Adipocyte (in vitro differentiated cells): Measurements from ENCODE around the gene ZNF563.
A peak's percentile ranks its signal among the peaks of the same experiment; 100 is the strongest.
"Not testable (repeated sequence)": the region's sequence is repeated elsewhere in the genome, so short reads cannot be mapped to it uniquely, and the experiment has no call there.

Experiments used
- DNase-seq: peaks from one replicate; pipeline ENCODE4 v3.0.0-alpha.2; 2015; ENCODE audit warnings: low read depth
- H3K27me3 ChIP-seq: replicated peaks from 2 replicates; pipeline ENCODE4 v1.7.0; 2013; ENCODE audit warnings: mild to moderate bottlenecking, low read length, moderate library complexity; ENCODE audit not compliant: control insufficient read depth, insufficient read depth
- H3K36me3 ChIP-seq: 2 replicates; pipeline ENCODE4 v1.7.0; 2013; ENCODE audit warnings: low read length, mild to moderate bottlenecking, moderate library complexity; ENCODE audit not compliant: control insufficient read depth, insufficient read depth, severe bottlenecking
- H3K4me1 ChIP-seq: 2 replicates; pipeline ENCODE4 v1.7.0; 2013; ENCODE audit warnings: mild to moderate bottlenecking, low read length, moderate library complexity; ENCODE audit not compliant: control insufficient read depth, insufficient read depth
- H3K4me3 ChIP-seq: 2 replicates; pipeline ENCODE4 v1.7.0; 2013; ENCODE audit warnings: mild to moderate bottlenecking, low read length, moderate library complexity
- H3K9ac ChIP-seq: 2 replicates; pipeline ENCODE4 v1.7.0; 2013; ENCODE audit warnings: mild to moderate bottlenecking, low read length, moderate library complexity
- H3K9me3 ChIP-seq: 2 replicates; pipeline ENCODE4 v1.7.0; 2013; ENCODE audit warnings: mild to moderate bottlenecking, low read length, moderate library complexity; ENCODE audit not compliant: control insufficient read depth

ZNF563 gene

GRCh38 chr19:12333162-12334159 lies at the start of gene ZNF563:
Gene ZNF563, minus strand, starts transcription at chr19:12333633. Its CDS starts 151 bp downstream, at chr19:12333482.
- Histone ChIP-seq H3K4me3 (peak within 1 kb of the TSS; percentile 89), H3K4me1 (peaks cover 13% of the 10 kb centered on the region), H3K36me3 (no peaks in the 10 kb centered on the region), H3K27me3 (no peaks in the 10 kb centered on the region), H3K9ac (peak within 1 kb of the TSS; percentile 93), H3K9me3 (no peaks in the 10 kb centered on the region)
- peak; percentile 98 for DNase-seq

DNA sequence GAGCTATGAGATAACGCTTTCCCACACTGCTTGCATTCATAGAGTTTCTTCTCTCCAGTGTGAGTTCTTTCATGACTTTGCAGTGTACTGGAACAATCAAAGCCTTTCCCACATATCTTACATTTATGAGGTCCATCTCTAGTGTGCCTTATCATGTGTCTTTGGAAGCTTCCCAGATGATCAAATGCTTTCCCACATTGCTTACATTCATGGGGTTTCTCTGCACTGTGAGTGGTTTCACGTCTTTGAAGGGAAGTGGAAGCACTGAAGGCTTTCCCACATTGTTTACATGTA lies 47.0 kb upstream of the ZNF563 start:
- Histone ChIP-seq H3K9ac (no peak overlapping the region), H3K4me3 (peak overlapping the region; percentile 62), H3K9me3 (peaks cover 72% of the 10 kb centered on the region), H3K4me1 (no peaks in the 10 kb centered on the region), H3K27me3 (no peaks in the 10 kb centered on the region), H3K36me3 (peaks cover 31% of the 10 kb centered on the region)
- DNase-seq, result no peak

GRCh38 chr19:12379732-12380443 lies 46.5 kb upstream of the ZNF563 start:
- Histone ChIP-seq H3K9ac (no peak overlapping the region), H3K4me1 (no peaks in the 10 kb centered on the region), H3K4me3 (peak overlapping the region; percentile 62), H3K9me3 (peaks cover 72% of the 10 kb centered on the region), H3K36me3 (peaks cover 31% of the 10 kb centered on the region), H3K27me3 (no peaks in the 10 kb centered on the region)
- DNase-seq, result no peak

DNA sequence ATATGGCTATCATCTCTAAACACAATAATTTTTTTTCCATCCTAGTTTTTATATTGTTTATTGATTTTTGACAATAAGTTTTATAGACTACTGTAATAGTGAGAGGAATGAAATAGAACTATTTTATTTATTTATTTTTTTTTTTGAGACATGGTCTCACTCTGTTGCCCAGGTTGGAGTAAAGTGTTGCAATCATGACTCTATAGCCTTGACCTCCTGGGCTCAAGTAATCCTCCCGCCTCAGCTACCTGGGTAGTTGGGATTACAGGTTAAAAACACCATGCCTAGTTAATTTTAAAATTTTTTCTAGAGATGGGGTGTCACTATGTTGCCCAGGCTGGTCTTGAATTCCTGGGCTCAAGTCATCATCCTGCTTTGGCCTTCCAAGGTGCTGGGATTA lies 40.6 kb upstream of the ZNF563 start:
- Histone ChIP-seq H3K4me3 (no peak overlapping the region), H3K9ac (no peak overlapping the region), H3K4me1 (no peaks in the 10 kb centered on the region), H3K27me3 (no peaks in the 10 kb centered on the region), H3K9me3 (peaks cover 24% of the 10 kb centered on the region), H3K36me3 (no peaks in the 10 kb centered on the region)
- no peak for DNase-seq

- H3K27me3 ChIP-seq, result no peaks in the 10 kb centered on the region
- peak within 1 kb of the TSS; percentile 88 for H3K9ac ChIP-seq
- H3K9me3 ChIP-seq, result no peaks in the 10 kb centered on the region
- peak within 1 kb of the TSS; percentile 94 for H3K4me3 ChIP-seq
- peak; percentile 98 for DNase-seq
- H3K36me3 ChIP-seq, result no peaks in the 10 kb centered on the region
- peaks cover 5% of the 10 kb centered on the region for H3K4me1 ChIP-seq
Observed at GRCh38 chr19:12365236-12366162, 32.1 kb upstream of the ZNF563 start, which contains the start of gene ZNF442. Gene ZNF442, minus strand, starts transcription at chr19:12365683. Its CDS starts 2,052 bp downstream, at chr19:12363631.

DNA sequence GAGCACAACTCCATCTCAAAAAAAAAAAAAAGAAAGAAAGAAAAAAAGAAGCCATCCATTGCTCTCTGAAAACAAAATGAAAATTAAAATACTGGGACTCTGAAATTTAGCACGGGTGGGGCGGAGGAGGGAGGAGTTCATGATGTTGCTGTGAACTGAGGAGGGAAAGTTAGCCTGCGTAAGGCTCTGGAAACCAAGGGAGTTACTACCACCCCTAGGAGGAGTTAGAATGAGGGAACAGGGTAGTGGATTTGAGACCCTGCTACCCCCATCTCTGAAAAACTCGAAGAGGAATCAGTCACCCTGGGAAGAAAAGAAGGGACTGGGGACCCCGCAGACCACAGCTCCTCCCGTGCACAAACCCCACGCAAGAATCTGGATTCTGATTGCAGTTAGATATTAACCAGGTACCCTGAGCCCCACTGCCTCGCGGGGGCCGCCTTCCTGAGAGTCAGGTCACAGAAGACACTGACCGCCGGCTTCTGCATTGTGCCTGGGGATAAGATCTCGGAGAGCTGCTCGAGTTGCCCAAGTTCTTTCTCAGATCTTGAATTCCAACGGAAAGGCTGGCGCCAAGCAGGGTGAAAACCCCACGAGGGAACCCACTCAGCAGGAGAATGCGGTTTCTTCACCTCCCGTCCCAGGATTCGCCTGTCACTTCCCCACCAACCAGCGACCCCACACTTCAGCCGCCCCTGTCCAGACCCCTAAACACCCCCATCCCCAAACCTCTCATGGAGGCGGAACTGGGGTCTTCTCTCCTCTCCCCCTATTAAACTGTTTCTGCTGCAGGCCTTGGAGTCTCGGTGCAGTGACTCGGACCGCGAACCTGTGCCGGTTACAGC lies 31.2 kb upstream of the ZNF563 start:
- DNase-seq, result peak; percentile 69
- Histone ChIP-seq H3K9me3 (no peaks in the 10 kb centered on the region), H3K4me3 (peak overlapping the region; percentile 94), H3K36me3 (no peaks in the 10 kb centered on the region), H3K27me3 (no peaks in the 10 kb centered on the region), H3K4me1 (peaks cover 5% of the 10 kb centered on the region), H3K9ac (peak overlapping the region; percentile 88)

DNA sequence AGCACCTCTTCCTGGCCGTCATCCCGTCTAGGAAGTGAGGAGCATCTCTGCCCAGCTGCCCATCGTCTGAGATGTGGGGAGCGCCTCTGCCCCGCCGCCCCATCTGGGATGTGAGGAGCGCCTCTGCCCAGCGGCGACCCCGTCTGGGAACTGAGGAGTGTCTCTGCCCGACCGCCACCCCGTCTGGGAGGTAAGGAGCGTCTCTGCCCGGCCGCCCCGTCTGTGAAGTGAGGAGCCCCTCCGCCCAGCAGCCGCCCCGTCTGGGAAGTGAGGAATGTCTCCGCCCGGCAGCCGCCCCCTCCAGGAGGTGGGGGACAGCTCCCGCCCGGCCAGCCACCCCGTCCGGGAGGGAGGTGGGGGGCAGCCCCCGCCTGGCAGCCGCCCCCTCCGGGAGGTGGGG lies 28.8 kb upstream of the ZNF563 start:
- not testable (repeated sequence) for H3K9ac ChIP-seq, H3K36me3 ChIP-seq, H3K4me3 ChIP-seq, DNase-seq, H3K4me1 ChIP-seq, H3K9me3 ChIP-seq, H3K27me3 ChIP-seq

DNA sequence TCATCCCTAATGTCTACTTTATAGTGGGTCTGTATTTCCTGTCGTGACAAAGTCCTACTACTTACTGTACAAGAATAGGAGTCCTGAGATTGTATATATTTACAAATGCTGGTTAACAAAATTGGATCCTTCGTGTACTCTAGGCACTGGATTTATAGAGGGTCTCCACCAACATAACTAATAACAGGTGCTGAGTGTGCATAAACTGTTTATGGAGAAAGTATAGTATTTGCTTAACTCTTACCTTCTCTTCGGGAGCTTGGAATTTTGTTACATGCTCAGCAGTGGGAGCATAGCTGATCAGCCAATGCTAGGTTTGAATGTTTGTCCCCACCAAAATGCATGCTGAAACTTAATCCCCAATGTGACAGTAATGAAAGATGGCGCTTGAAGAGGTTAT lies 19.9 kb upstream of the ZNF563 start:
- Histone ChIP-seq H3K9ac (no peak overlapping the region), H3K4me3 (peak overlapping the region; percentile 59), H3K4me1 (no peaks in the 10 kb centered on the region), H3K36me3 (peaks cover 41% of the 10 kb centered on the region), H3K27me3 (no peaks in the 10 kb centered on the region), H3K9me3 (peaks cover 79% of the 10 kb centered on the region)
- no peak for DNase-seq

DNA sequence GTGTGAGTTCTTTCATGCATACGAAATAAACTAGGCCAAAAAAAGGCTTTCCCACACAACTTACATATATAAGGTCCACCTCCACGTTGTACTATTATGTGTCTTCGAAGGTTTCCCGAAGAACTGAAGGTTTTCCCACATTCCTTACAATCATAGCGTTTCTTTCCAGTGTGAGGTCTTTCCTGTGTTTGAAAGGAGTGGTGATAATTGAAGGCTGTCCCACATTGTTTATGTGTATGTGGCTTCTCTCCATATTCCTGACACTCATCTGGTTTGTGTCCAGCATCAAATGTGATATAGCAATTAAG lies 17.4 kb upstream of the ZNF563 start:
- no peak for DNase-seq
- H3K36me3 ChIP-seq, result peaks cover 44% of the 10 kb centered on the region
- H3K4me3 ChIP-seq, result peak overlapping the region; percentile 59
- peaks cover 91% of the 10 kb centered on the region for H3K9me3 ChIP-seq
- no peak overlapping the region for H3K9ac ChIP-seq
- H3K27me3 ChIP-seq, result no peaks in the 10 kb centered on the region
- no peaks in the 10 kb centered on the region for H3K4me1 ChIP-seq

GRCh38 chr19:12350185-12350889 lies 16.9 kb upstream of the ZNF563 start:
- DNase-seq, result no peak
- H3K27me3 ChIP-seq, result no peaks in the 10 kb centered on the region
- peaks cover 44% of the 10 kb centered on the region for H3K36me3 ChIP-seq
- H3K9ac ChIP-seq, result no peak overlapping the region
- H3K9me3 ChIP-seq, result peaks cover 94% of the 10 kb centered on the region
- peak overlapping the region; percentile 59 for H3K4me3 ChIP-seq
- no peaks in the 10 kb centered on the region for H3K4me1 ChIP-seq
